EH (cell line): ENCODE measurements around the gene EPHB2.

Source experiments
- DNase-seq: peaks from one replicate; pipeline ENCODE4 v3.0.0-alpha.2; 2015; ENCODE audit warnings: low read depth

Gene EPHB2

DNA sequence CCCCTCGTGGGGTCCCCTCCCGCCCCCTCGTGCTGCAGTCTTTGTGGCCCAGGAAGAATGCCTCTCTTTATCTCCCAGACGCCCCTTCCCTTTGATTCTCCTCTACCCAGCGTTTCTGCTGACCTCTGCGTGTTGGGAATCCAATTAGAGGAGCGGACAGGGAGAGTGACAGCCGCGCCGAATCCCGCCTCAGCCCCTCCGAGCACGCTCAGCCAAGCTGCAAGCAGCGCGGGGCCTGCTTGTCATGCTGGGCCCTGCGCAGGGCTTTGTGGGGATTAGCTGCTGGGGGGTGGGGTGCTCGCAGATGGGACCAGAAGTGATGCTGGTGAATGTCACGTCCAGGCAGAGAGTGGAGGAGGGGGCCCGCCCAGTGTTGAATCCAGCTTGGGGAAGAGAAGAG is 91.1 kb downstream of the EPHB2 start:
- no peak for DNase-seq

DNA sequence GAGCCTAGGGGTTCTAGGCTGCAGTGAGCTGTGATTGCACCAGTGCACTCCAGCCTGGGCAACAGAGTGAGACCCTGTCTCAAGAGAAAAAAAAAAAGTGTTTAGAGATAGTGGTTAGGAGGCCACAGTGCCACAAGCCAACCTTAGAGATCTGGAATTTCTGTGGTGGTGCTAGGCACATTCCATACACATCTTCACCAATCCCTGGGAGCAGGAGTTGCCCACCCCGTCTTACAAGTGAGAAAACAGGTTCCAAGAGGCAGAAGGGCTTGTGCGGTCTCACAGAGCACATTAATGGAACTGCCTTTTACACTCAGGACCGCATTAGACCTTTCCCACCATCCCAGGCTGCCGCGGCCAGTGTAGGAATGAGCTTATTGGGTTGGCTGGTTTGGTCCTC is 93.2 kb downstream of the EPHB2 start:
- peak; percentile 23 for DNase-seq

DNA sequence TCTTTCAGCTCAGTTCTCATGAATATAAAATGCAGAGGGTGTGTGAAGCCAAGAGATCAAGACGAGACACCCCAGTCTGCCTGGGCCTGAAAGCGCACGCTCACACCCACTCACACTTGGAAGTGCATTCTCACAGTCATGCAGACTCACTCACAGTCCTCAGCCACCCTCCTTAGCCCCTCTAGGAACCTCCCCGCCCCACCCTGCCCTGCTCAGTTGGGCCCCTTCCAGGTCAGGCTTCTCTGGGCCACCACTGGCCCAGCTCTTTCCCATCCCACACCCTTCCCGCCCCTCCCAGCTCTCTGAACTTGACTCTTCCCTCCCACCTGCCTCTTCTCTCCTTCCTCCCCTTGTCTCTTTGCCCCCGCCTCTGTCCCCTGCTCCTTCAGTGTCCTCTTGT is 93.8 kb downstream of the EPHB2 start:
- DNase-seq, result no peak

DNA sequence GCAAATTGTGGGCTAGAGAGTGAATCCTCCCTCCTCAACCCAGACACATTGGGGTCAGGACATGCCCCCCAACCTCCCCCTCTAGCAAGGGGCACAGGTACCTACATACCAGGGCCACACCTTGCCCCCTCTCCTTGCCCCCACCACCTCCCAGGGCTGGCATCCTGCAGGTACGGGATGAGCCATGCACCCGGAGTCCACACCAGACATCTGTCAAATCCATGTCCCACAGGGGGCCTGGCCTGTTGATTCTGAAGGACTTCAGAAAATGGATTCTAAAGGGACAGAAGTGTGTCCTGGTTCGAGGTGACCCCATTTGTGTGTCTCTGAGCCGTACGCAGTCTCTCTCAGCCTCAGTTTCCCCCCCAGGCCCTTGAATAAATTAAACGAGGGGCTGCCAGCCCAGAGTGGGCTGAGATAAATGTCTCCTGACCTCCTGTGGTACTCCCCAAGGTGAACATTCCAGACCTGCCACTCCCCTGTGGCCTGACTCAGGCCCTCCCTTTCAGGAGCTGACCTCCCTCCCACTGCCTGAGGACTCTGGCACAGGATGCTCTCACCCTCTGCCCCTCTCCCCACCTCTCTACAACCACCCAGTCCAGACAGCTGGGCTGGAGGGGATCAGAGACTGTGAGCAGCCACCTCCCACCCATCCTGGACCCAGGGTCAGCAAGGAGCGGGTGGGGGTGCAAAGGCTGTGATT is 94.5 kb downstream of the EPHB2 start:
- DNase-seq, result no peak

DNA sequence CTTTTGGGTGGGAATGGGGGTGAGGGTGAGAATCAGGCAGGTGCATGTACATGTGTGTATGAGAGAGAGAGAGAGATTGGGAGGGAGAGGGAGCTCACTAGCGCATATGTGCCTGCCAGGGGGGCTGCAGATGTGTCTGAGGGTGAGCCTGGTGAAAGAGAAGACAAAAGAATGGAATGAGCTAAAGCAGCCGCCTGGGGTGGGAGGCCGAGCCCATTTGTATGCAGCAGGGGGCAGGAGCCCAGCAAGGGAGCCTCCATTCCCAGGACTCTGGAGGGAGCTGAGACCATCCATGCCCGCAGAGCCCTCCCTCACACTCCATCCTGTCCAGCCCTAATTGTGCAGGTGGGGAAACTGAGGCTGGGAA is 95.0 kb downstream of the EPHB2 start:
- DNase-seq, result no peak

DNA sequence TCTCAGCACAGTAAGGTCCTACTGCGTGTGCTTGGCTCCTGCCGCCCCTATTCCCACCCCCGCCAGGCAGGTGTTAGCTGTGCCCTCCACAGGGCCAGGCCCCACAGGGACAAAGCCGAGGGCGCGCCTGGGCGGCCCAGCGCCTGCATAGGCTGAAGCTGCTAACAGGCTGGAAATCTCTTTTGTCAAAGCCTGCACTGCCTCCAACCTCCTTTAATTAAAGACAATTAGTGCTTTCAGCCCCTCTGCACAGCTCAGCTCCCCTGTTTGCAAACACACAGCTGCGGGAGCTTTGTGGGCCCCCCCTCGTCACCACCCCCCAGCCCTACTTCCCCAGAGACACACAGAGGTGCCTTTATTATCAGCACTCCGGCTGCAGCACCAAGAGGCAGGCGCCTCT is 95.9 kb downstream of the EPHB2 start:
- no peak for DNase-seq

DNA sequence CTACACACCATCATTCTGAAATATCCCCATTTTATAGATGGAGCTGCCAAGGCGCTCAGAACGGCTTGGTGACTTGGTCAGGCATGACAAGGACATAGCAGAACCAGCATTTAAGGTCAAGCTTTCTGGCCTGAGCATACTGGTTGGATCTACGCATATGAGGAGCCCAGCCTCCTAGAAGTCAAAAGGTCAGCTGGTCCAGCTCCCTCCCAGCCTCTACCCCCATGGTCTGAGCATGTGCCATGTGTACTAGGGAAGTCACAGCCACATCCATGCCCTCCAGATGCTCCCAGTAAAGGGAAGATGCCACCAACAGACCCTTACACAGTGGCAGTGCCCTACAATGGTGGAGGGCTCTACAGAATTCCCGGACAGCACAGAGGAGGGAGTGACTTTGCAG is 96.7 kb downstream of the EPHB2 start:
- DNase-seq, result no peak

DNA sequence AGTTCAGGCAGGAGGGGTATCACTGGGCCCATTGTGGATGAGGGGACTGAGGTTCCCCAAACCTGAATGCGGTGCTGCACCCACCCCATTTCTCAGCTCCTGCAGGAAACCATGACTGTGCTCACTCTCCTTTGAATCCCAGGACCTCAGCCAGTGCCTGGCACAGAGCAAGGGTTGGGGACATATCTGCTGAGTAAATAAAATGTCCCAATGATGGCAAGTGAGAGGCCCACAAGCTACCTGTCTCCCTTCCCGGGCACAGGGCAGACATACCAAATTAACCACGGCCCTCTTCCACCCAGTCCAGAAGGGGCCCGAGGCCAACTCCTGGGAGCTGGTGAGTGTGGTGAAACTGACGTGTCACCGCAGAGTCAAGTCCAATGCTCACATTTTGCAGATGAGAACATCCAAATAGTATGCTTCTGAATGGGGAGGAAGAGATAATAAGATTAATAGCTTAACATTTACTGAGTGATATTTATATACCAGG is 97.6 kb downstream of the EPHB2 start:
- peak; percentile 86 for DNase-seq

DNA sequence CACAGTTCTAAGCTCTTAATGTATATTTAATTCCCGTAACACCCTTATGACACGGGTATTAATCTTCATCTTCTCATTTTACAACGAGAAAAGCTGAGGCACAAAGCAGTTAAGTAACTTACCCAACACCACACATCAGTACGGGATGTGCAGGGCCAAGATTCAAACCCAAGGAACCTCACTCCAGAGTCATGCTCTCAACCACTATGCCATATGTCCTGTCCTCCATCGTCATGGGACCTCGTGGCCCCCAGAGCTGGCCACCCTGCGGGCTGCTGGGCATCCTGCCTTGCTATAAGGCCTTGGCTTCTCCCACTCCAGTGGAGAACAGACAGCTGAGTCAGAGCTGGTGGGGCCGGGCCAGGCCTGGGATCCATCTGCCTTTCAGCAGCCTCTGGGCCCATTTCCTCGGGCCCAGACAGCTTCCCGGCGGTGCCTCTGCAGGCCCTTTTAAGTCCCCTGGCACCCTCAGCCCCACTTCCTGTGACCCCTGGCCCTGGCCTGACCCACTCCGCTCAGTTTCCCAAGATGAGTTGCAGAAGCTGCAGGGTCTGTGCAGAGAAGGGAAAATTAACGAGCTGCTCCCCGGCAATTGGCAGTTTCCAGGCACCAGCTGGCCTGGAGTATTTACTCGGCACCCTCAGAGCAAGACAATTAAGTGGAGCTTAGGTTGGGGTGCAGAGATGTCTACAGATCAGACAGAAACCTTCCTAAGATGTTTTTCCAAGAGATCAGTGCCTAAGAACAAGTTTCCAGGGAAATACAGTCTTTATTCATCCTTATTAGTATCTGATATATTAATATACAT is 98.2 kb downstream of the EPHB2 start:
- peak; percentile 89 for DNase-seq

DNA sequence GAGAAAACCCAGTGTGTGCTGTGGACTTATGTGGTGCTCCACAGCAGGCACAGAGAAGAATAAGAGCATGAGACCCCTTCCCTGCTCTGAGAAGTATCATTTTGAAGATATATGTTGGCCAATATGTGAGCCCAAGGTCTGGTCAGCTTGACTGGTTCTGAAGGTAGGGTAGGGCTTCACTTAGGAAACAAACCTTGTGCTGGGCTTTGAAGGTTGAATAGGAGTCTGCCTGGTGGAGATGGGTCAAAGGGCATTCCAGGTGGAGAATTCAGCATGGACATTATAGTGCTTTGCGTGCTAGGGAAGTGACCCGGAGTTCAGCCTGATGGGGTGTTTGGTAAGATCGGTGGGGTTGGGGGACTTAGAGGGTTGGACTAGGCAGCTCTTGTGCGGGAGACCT is 99.1 kb downstream of the EPHB2 start:
- no peak for DNase-seq

DNA sequence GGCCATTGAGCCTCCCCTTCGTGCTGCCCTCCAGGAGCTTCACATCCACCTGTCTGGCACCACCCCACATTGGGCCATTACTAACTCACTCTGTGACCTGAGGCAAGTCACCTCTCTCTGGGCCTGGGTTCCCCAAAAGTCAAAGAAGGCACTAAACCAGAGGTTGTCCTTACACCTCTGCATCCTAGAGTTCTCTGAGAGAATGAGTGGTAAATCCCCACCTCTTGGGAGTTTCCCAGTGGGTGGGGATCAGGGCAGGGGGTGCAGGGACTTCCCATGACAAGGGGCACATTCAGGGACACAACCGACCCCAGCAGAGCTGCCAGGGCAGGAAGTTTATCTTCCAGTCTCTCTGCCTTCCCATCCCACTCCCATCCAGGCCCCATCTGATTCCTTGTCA is 99.7 kb downstream of the EPHB2 start:
- DNase-seq, result no peak

DNA sequence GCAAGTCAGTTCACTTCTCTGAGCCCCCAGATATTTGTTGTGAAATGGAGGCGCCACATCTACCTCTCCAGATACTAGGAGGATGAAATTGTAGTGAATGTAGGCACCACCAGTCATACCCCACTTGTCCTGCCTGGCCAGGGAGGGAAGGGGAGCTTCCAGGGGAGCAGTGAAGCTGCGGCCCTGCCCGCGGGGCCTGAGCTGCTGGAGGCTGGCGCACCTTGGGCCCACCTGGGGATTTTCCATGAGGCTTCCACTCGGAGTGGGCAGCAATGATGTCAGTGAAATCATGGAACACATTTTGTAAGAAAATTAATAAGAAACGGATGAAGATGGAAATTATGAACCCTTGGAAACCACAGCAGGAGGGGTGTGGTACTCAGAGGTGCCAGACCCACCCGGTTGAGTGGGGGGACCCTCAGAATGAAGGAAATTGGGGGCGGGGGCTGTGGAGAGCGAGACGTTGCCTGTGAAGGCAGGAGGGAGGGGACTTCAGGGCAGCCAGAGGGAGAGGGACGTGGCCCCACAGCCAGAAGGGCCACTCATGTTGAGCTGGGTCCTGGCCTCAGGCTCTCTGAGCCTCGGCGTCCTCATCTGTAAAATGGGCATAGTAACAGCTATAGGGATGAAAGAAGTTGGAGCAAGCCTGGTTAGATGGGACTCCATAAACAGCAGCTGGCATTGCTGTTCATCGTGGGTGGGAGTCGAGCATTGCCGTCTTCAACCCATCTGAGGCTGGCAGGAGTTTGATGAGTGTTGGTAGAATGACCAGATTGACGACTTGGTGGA is 101.6 kb downstream of the EPHB2 start:
- no peak for DNase-seq

DNA sequence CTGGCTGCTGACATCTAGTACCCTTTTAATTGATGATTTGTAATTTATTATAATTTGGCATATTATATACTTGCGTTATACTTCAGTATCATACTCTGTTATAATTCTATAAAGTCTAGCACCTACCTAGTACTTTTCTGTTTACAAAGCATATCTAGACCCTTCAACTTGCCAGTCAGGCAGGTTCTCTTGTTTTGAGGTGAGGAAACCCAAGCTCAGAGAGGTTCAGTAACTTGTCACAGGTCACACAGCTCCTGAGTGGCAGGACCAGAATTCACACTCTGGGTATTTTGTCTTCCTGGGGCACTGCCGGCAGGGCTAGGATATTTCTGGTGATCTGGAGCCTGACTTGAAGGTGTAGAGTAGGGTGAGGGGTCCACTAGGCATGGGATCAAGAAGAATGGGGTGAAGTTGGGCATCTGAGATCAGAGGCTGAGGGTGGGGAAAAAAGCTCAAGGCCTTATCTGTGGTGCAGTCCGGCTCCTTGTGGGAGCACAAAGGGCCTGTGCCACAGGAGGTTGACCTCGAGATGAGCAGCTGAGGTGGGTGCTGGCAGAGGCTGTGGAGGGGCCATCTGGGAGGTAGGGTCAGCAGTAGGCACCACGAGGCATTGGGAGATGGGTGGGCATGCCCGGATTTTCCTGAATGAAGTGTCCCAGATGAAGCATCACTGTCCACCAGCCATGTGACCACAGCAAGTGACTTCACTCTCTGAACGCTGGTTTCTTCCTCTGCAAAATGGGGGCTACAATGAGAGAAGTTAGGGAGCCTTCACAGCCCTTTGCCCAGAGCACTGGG is 102.6 kb downstream of the EPHB2 start:
- no peak for DNase-seq

DNA sequence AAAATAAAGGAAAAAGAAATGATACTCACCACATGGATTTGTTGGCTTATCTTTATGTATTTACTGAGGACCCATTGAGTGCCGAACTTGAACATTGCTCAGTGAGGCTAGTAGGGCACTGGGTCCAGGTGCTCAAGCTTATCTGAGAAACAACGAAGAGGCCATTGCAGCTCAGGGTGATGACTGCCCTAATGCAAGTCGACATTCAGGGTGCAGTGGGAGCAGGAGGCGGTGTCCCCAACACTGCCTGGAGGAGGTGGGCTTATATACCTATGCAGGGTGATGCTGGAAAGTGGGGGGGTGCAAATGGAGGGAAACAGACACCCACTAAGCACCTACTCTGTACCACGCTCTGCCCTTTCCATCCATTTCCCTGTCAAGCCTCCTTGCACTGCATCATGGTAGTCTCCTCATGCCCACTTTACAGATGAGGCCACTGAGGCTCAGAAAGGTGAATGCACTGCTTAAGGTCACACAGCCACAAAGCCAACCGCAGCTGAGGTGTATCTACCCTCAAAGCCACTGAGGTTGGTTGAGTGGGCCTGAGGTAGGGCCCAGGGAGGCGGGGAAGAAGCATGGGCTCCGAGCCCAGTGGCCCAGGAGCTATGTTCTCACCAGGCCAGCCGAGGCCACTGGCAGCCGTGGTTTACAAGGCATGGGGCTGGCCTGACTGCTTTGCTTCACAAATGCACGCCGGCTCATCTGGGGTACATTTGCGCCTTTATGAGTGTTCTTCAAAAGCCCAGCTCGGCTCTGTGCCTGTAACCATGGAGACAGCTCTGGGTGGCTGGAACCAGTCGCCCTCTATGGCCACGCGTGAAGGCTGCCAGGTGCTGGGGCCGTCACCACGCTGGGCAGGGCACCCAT is 103.8 kb downstream of the EPHB2 start:
- DNase-seq, result peak; percentile 45

DNA sequence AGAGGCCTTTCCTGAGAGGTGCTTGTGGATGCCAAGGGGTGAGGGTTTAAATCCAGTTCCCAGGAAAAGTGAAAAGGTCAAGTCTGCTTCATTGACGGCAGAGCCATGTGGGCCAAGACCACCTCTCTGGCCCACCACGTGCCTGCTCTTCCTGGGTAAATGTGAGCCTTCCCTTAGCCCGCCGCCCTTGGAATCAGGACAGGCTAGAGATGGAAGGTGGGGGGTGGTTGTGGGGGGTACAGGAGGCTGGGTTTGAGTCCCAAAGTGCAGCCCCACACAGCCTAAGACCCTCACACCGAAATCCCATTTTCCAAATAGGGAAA is 104.4 kb downstream of the EPHB2 start:
- DNase-seq, result no peak

DNA sequence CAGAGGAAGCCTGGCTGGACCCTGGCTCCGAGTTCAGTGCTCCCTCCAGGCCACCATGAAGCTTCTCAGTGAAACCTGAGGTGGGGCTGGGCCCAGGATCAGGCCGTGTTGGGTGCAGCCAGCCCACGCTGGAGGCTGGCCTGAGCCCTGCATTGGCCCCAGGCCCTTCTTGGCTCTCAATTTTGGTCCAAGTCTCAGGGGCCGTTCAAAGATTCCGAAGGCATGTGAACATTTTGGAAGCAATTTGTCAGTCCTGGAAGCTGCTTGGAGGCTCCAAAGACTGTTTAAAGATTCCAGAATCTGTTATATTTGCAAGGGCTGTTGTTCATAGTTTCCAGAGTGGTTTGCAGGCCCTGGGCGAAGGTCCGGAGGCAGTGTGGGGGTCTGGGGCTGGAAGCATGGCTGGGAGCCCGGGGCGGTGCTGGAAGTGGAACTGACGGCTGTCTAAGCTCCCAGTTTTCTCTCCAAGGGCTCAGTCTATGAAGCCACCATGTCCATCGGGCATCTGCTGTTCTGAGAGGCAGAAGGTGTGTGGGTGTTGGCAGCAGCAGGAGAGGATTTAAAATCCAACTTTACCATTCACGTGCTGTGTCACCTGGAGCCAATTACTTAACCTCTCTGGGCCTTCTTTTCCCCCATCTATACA is 104.9 kb downstream of the EPHB2 start:
- no peak for DNase-seq

DNA sequence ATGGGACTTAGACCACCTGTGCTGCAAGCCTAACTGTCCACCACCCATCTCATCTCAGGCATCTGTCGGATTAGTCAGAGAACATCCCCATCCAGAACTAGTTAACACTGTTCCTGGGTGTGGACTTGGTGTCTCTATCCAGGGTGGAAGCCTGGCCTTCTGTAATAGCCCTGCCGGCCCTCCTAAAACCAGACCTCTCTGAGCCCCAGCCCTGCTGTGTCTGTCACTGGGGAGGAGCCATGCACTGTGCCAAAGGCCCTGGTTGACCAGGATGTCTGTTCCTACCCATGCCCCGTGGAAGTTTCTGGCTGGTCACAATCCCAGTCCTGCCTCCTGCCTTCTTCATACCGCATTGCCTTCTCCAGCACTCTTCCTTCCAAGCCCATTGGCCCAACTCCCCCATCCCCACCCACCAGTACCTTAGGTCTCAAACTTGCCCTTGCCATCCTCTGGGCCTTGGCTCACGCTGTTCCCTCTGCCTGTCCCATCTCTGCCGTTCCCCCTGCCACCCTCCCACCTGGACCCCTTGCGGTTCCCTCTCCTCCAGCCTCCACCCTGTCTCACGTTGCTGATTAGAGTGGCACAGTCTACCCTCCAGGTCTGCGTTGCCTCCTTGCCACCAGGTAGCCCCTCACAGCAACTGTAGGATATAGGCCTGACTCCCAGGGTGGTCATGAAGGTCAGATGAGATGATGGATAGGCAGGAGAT is 105.6 kb downstream of the EPHB2 start:
- no peak for DNase-seq

DNA sequence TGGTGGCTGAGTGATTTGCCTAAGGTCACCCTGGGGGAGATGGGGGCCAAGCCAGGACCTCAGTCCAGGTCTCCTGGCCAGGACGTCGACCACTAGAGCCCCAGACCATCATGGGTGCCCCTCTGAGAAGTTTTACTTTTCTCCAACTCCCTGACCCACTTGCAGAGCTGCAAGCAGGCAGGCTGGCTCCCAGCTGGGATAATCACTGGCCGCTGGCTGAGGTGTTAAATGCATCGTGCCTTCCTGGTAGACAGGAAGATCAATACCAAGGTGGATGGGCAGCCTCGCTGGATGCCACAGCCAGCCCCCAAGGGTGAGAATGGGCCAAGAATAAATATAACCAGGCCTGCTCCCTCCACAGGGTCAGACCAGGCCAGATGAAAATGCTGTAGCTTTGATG is 106.2 kb downstream of the EPHB2 start:
- DNase-seq, result no peak

DNA sequence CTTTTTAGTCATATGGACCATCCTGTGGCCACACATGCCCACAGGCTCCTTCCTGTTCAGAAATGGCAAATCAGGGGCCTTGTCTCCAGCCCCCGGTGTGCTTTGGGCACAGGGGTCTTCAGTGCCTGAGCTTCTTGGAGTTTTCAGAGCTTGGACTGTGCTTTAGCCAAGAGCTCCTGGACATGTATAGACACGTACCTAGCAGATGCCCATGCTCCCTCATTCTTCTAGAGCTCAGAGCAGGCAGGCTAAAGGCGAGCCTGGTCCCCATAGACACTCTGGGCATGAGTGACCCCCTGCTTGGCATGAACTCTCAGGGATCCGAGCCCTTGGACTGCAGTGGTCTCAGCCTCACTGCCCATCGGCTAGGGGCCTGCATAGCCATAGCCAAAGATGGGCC is 106.8 kb downstream of the EPHB2 start:
- no peak for DNase-seq
